Fibroblast of skin of right quadriceps (primary cell): ENCODE measurements around the gene FTSJ3.
"Not testable (repeated sequence)": the region's sequence is repeated elsewhere in the genome, so short reads cannot be mapped to it uniquely, and the experiment has no call there.

Source experiments
- DNase-seq: peaks from one replicate; pipeline ENCODE4 v3.0.0-alpha.2; 2013

The FTSJ3 gene

GRCh38 chr17:63826468-63827001 lies 928 bp downstream of the FTSJ3 start:
- DNase-seq: no peak

- no peak for DNase-seq
Measured at GRCh38 chr17:63824362-63824761, 3.1 kb downstream of the FTSJ3 start.

GRCh38 chr17:63823659-63824331 lies 3.7 kb downstream of the FTSJ3 start:
- no peak for DNase-seq

GRCh38 chr17:63822537-63822936 lies 4.9 kb downstream of the FTSJ3 start:
- no peak for DNase-seq

- DNase-seq: no peak
Measured at GRCh38 chr17:63821804-63822203, 5.7 kb downstream of the FTSJ3 start.

GRCh38 chr17:63820963-63821561 lies 6.4 kb downstream of the FTSJ3 start:
- no peak for DNase-seq

- DNase-seq: no peak
Measured at GRCh38 chr17:63819585-63820537, 7.6 kb downstream of the FTSJ3 start.

GRCh38 chr17:63819131-63819530 lies 8.3 kb downstream of the FTSJ3 start:
- DNase-seq: no peak

GRCh38 chr17:63817736-63818385 lies 9.6 kb downstream of the FTSJ3 start:
- no peak for DNase-seq

GRCh38 chr17:63816669-63817068 lies 10.8 kb downstream of the FTSJ3 start:
- DNase-seq: no peak

- no peak for DNase-seq
Measured at GRCh38 chr17:63816123-63816522, 11.3 kb downstream of the FTSJ3 start.

- no peak for DNase-seq
Measured at GRCh38 chr17:63809970-63810369, 17.5 kb downstream of the FTSJ3 start.

GRCh38 chr17:63805591-63805990 lies 21.9 kb downstream of the FTSJ3 start:
- no peak for DNase-seq

- DNase-seq: no peak
Measured at GRCh38 chr17:63804328-63804727, 23.1 kb downstream of the FTSJ3 start.

GRCh38 chr17:63800783-63801182 lies 26.7 kb downstream of the FTSJ3 start:
- DNase-seq: no peak

- peak; percentile 39 for DNase-seq
Measured at GRCh38 chr17:63798572-63799106, 28.8 kb downstream of the FTSJ3 start.

GRCh38 chr17:63796375-63796774 lies 31.1 kb downstream of the FTSJ3 start:
- not testable (repeated sequence) for DNase-seq

GRCh38 chr17:63792055-63792729 lies 35.3 kb downstream of the FTSJ3 start:
- DNase-seq: no peak

- DNase-seq: no peak
Measured at GRCh38 chr17:63790057-63790456, 37.4 kb downstream of the FTSJ3 start.

- no peak for DNase-seq
Measured at GRCh38 chr17:63786971-63787711, 40.3 kb downstream of the FTSJ3 start.

GRCh38 chr17:63786117-63786516 lies 41.3 kb downstream of the FTSJ3 start:
- no peak for DNase-seq
